Cortex of kidney (tissue), 1 donor: ENCODE measurements around the gene CTNNA1.

ENCODE experiments used
- DNase-seq: peaks from one replicate; lab custom pipeline; 2025; lab: John Stamatoyannopoulos, UW

CTNNA1 gene

GRCh38 chr5:138849882-138850281 is 96.7 kb downstream of the CTNNA1 start:
- no peak for DNase-seq

DNA sequence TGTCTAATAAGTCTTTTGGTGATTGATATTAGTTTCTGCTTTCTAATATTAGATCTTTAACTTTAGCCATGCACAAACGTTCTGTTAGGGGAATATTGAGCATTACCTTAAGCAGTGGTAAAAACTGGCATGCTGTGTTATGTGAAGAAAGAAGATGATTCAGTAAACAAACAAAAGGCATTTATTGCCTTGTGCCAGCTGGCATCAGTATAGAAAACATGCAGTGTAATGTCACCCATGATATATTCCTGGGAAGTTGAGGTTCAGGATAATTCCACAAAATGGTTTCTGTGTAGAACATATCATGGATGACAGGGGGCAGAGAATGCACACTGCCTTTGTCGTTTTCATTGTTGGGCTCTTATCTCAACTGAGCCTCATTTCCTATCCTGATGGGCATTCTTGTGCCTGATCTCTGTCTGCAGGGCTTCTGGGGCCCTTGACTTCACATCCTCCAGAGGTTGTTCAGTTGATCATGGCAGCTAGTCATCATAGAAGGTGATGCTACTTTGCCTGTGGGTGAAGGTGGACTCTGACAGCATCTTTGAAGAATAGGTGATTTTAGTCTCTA is 97.7 kb downstream of the CTNNA1 start:
- no peak for DNase-seq

- no peak for DNase-seq
These were observed 99.9 kb downstream of the CTNNA1 start for GRCh38 chr5:138853132-138853531.

- DNase-seq = no peak
These were observed 113.8 kb downstream of the CTNNA1 start for GRCh38 chr5:138867011-138867410.

GRCh38 chr5:138869038-138869437 is 115.8 kb downstream of the CTNNA1 start:
- DNase-seq = no peak

DNA sequence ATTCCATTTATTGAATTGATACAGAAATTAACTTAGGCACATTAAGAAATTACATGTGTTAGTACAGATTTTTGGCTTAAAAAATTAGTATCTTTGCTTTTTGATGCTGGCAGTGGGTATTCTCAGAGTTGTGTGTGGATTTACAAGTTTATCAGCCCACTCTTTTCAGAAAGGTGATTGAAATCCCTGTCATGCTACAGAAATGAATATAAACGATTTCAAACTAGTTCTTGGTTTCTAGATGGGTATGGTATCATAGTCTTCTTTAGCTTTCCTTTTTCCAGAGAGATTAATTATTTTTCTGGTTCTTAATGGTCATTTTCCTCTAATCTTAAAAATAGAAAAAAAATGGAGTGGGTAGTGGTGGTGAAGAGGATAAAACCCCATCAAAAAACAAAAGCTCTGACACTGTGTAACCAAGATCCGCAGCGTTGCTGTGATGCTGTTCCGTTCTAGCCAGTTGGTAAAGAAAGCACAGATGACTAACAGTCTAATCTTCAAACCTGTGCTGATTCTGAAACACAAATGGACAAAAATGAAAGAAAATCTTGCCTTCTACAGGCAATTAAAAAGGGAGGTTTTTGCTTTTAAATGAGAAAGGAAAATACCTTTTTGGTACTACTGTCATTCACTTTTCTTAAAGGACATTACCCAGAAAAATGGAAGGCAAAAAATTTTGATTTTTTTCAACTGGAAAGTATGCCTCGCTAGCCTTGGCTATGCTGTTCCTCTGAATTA is 116.7 kb downstream of the CTNNA1 start:
- DNase-seq = no peak

GRCh38 chr5:138870611-138871010 is 117.4 kb downstream of the CTNNA1 start:
- no peak for DNase-seq

DNA sequence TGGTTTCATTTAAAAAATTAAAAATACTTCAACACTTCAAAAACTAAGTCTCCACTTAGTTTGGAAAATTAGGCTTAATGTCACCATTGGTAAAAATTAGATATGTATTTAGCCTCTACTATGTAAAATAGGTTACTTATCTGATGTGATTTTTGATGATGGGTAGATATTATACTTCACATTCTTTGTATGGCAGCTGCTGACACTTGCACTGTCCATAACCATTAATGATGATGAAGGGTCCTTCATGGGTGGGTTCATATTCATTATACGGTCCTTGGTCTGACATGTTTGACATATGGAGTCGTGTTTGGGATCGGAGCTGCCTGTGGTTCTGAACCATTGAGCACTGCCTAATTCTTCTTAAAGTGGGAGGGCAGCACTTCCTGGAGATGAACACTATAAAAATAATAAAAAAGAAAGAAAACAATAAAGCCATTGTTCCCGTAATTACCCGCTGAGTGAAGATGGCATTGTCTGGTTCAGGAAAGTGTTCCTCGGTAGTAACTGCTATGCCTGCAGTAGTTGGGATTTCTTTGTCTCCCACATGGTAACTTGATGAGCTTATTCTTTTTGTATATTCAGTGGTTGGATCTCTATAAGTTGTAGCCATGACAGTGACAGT is 119.7 kb downstream of the CTNNA1 start:
- DNase-seq = no peak

DNA sequence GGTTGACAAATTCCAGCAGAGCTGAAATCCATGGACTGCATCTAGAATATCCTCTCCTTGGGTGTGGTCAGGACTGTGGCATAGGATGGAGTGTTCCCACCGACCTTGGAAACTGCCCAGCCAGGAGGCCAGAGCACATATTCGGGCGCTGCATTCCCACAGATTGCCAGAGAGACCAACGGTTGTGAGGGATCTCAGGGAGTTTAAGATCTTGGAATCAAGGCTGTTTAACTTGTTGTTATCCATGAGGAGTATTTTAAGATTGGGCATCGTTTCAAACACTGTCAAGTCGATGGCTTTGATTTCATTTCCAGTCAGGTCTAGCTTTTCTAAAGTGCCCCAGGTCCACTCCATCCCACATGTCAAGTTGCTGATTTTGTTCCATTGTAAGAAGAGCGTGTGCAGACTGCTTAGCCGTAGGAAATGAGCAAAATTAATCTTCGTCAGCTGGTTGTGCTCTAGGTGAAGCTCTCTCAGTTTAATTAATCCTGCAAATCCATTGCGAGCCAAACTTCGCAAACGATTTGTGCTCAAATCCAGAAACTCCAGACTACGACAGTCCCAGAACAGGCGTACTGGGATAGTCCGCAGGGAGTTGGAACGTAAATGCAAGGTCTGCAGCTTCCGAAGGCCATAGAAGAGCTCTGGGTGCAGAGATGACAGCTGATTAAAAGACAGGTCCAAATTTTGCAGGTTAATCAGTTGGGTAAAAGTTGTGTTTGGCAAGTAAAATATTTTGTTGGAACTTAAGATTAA is 120.4 kb downstream of the CTNNA1 start:
- DNase-seq = no peak

DNA sequence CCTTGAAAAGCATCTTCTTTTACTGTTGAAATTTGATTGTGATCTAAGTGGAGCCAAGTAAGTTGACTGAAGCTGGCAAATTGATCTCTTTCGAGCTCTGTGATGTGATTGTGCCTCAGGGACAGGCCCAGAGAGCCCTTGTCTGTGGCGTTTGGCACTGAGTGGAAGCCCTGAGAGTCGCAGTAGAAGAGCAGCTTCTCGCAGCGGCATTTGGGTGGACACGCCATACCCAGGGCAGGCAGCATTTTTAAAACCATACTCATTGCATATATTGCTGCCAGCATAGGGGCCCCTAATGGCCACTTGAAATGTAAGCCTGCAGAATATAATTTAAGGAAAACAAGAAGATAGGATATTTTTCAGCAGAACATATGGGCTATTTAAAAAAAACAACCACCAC is 121.0 kb downstream of the CTNNA1 start:
- no peak for DNase-seq

- no peak for DNase-seq
These were observed 121.7 kb downstream of the CTNNA1 start, which contains the start of gene LRRTM2 for GRCh38 chr5:138874771-138875551. TSS of gene LRRTM2 (minus strand) at chr5:138875335. CDS start at chr5:138874911, 424 bp downstream.

- no peak for DNase-seq
These were observed 122.3 kb downstream of the CTNNA1 start for GRCh38 chr5:138875552-138875875.

DNA sequence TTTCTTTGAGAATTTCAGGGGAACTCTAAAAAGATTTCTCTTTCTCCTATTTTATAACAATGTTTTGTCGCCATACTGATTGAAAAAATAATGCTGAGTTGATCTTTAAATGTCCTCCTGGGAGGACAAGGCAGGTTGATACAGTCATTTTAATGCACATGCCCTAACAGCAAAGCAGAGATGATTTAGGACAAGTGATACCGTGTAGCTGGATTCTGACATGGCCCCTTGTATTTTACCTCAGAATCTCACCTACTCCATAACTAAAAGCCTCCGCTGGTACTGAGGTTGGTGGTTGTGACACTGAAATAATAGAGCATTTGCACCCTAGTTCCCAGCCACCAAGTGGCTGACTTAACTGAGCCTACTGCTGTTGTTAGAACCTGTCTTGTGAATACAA is 122.7 kb downstream of the CTNNA1 start:
- no peak for DNase-seq

DNA sequence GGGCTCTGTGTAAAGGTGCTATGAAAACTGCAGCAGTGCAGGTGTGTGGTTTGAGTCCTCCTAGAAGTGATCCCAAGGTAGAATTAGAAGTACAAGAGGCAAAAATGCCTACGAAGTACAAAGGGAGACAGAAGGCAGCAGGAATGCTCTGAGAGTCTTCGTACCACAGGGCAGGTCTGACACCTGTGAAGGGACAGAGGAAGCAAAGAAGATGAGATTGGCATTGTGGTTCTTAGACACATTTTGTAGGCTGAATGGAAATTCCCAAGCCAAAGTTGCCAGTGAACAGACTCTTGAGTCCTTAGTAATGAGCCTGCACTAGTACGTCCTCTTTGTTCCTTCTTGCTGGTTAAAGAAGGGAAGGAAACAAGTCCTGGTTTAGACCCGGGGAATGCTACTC is 123.6 kb downstream of the CTNNA1 start:
- DNase-seq = no peak

- no peak for DNase-seq
These were observed 125.4 kb downstream of the CTNNA1 start for GRCh38 chr5:138878437-138879235.

DNA sequence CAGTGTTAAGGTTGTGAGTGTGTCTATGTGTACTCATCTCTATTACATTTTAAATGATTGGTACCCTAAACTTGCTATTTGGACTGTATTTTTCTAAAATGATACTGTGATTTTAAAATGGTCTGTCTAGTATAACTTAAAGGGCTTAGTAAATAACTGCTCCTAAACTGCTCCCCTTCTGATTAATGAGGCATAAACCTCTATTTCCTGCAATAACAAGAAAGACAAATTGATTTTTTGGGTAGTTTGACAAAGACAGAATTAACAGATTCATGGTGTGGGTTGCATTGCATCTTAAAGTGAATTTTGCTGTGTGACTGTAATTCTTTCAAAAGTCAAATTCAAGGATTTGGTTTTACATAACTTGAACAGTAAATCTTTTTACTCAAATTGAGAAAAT is 130.0 kb downstream of the CTNNA1 start:
- no peak for DNase-seq

DNA sequence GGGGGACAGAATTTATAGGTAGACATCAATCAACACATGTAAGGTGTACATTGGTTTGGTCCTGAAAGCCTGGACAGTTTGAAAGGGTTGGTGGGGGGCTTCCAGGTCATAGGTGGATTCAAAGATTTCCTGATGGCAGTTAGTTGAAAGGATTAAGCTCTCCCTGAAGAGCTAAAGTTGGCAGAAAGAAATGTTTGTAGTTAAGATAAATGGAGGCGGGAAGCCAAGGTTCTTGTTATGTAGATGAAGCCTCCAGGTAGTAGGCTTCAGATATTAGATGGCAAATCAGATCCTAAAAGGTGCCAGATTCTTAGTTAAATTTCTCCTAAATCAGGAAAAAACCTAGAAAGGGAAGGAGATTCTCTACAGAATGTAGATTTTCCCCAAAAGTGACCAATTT is 130.9 kb downstream of the CTNNA1 start:
- no peak for DNase-seq

DNA sequence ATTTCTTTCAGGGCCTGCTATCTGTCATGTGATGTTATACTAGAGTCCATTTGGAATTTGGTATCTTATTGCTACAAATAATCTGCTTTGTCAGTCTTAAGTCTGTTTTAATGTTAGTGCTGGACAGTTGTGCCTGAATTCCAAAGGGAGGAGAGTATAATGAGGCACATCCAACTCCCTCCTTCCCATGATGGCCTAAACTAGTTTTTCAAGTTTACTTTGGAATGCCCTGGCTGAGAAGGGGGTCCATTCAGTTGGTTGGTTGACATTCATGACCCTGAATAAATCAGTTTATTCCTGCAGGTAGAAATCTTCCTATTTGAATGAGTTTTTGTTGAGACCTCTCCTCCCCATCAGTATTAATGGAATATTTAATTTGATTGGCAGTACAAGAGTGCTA is 131.3 kb downstream of the CTNNA1 start:
- DNase-seq = no peak

DNA sequence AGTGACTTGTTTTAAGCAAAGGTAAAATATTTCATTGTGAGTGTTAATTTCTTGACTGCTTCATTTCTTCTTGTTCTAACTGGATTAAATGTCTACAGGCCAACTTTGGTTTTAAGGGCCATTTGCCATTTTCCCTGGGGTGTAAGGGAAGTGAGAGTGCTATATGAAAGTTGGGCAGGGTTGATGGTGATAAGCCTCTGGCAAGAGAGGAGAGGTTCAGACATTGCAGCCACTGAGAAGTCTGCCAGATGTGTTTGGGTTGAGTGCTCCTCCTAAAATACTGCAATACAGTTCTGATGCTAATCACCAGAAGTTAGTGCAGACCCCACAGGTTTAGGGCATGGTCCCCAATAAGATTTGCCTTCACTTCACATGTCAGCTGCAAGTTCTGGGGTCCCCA is 136.8 kb downstream of the CTNNA1 start:
- no peak for DNase-seq

- no peak for DNase-seq
These were observed 137.4 kb downstream of the CTNNA1 start for GRCh38 chr5:138890644-138891043.

DNA sequence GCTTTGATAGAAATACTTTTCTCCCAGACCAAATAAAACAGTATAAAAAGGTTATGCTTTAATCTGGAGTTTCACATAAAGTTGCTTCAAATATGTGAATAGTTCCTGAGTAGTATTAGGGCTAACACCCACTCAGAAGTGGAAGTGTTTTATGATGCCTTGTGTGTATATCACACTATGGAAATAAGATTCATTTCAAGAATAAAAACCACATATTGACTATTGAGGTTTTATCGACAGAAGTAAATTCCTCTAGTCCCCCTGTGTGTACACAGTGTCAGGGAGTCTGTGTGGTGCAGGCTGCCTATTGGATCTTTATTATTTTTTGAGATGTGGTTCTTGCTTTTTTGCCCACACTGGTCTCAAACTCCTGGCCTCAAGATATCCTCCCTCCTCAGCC is 142.7 kb downstream of the CTNNA1 start:
- no peak for DNase-seq
